Omental fat pad (tissue), 4 donors: ENCODE results near the gene ARMC8. TPM values are rescaled to one million over a fixed set of nuclear protein-coding genes. Genes with fewer than 3 reads are reported as not detected.
A peak's percentile ranks its signal among the peaks of the same experiment; 100 is the strongest.
"Not testable (repeated sequence)": the region's sequence is repeated elsewhere in the genome, so short reads cannot be mapped to it uniquely, and the experiment has no call there.

Experiments used
- ATAC-seq: fragments of 150-250 bp; one replicate; pipeline ENCODE4 v1.9.1; 2016; ENCODE audit warnings: mild to moderate bottlenecking, moderate library complexity; ENCODE audit not compliant: low FRiP score
- DNase-seq: peaks from one replicate; pipeline ENCODE4 v3.0.0-alpha.2; 2019; ENCODE audit warnings: low spot score
- total RNA-seq, 4 donors: library from RNA; depleted of rRNA; stranded (reverse); fragments of >200 nt; gene quantifications; one replicate each; pipeline ENCODE4 v1.1.0, GENCODE V29; 2016
- TF ChIP-seq, protein P1 (sequence below), 3 donors: fragments of 450-650 bp; IDR thresholded peaks; one replicate each; pipeline ENCODE4 v1.5.1; 2016 to 2017; ENCODE audit warnings: antibody characterized with exemption in 3 of 3, mild to moderate bottlenecking in 3 of 3, moderate library complexity in 2 of 3

ARMC8 gene, protein sequence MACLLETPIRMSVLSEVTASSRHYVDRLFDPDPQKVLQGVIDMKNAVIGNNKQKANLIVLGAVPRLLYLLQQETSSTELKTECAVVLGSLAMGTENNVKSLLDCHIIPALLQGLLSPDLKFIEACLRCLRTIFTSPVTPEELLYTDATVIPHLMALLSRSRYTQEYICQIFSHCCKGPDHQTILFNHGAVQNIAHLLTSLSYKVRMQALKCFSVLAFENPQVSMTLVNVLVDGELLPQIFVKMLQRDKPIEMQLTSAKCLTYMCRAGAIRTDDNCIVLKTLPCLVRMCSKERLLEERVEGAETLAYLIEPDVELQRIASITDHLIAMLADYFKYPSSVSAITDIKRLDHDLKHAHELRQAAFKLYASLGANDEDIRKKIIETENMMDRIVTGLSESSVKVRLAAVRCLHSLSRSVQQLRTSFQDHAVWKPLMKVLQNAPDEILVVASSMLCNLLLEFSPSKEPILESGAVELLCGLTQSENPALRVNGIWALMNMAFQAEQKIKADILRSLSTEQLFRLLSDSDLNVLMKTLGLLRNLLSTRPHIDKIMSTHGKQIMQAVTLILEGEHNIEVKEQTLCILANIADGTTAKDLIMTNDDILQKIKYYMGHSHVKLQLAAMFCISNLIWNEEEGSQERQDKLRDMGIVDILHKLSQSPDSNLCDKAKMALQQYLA
- 100 to 1,000 TPM in 2 of 4 donors, 10 to 100 TPM in 2; 61.5 to 121 (median 95.3) TPM for total RNA-seq

DNA sequence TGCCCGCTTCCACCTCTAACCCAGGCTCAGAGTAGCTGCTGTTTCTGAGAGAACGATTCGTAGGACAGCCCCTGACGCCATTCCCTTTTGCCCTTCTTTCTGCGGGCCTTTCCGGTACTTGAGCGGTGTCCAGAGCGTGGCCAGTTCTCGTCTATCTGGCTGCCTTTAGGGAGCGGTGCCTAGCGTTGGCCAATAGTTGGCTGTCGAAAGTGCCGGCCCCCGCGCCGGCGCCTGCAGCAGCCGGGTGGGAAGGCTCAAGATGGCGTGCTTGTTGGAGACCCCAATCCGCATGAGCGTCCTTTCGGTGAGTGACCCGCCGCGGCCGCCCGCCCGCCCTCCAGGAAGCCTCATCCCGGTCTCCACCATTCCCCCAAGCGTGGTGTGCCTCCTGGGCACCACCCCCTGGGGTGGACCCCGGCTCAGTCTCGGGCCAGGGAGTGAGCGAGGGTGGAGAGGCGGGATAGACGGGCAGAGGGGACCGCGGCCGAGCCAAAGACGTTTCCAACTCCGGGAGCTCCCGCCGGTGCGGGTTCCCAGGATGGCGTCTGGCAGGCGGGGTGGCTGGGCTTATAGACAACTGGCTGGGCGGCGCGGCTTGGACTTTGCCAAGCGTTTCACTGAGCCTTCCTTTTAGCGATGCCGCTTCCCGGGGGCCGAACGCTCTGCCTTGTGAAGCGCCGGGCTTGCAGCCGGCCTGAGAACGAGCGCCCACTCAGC lies at the start of gene ARMC8:
Gene ARMC8, plus strand, starts transcription at position 6 of the 717 bp plus-strand sequence. Its CDS starts 254 bp downstream, at position 260.
- peak; percentile 66 for ATAC-seq
- no peak for DNase-seq

DNA sequence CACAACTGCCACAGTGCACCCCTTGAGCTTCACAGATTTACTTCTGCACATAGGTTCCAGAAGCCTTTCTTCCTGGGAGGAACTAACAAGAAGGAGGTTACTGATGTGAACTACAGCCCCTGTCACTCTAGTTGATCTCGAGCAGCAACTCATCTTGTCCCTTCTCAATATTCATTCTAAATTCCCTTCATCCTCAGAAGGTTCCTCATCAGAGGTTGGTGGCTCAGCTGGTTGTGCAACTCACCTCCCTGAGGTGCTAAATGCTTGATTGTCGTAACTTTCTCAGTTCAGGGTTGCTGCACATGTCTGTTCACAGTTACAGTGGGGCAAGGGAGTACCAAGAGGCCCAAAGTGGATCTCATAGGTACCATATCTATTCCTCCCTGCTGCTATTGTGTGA lies 49.2 kb upstream of the ARMC8 start:
- ATAC-seq = no peak
- TF ChIP-seq, protein P1, sequence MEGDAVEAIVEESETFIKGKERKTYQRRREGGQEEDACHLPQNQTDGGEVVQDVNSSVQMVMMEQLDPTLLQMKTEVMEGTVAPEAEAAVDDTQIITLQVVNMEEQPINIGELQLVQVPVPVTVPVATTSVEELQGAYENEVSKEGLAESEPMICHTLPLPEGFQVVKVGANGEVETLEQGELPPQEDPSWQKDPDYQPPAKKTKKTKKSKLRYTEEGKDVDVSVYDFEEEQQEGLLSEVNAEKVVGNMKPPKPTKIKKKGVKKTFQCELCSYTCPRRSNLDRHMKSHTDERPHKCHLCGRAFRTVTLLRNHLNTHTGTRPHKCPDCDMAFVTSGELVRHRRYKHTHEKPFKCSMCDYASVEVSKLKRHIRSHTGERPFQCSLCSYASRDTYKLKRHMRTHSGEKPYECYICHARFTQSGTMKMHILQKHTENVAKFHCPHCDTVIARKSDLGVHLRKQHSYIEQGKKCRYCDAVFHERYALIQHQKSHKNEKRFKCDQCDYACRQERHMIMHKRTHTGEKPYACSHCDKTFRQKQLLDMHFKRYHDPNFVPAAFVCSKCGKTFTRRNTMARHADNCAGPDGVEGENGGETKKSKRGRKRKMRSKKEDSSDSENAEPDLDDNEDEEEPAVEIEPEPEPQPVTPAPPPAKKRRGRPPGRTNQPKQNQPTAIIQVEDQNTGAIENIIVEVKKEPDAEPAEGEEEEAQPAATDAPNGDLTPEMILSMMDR (IDR thresholded peaks at IDR 0.05) = no peak
- DNase-seq = no peak

More for the DNA sequence above, at the start of gene ARMC8:
- TF ChIP-seq, protein P1 (IDR thresholded peaks at IDR 0.05) = no peak

DNA sequence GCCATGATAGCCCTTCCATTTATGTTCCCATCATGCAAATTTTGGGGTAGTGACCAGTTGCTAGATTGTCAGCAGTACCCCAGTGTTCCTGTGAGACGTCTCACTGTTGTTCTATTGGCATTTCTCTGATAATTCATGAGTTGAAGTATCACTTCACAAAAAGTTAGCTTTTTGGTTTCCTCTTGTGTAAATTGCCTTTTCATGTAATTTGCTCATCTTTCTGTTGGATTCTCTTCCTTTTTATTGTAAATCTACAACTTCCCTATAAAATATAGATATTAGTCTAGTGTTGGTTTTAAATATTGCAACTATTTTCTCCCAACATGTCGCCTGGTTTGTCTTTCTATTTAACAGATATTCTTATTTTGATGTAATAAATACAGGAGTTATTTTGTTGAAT lies 47.4 kb upstream of the ARMC8 start:
- no peak for ATAC-seq
- TF ChIP-seq, protein P1 (IDR thresholded peaks at IDR 0.05) = no peak

DNA sequence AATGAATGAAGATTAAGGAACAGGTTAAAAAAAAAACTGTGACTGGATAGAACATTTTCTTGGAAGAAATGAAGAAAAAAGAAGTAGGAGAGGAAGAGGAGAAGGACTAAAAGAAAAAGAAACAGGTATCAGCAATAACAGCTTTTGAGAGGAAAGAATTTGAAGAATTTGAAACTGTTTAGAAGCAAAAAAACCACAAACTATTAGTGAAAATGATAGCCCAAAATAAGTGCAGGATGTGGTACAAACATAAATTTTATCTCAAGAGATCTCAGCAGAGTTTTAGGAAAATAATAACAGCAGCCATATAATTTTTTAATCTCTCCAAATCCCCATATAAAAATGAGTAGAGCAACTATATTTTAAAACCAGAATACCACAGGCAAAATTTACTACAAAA lies 46.2 kb upstream of the ARMC8 start:
- TF ChIP-seq, protein P1 (IDR thresholded peaks at IDR 0.05) = no peak
- ATAC-seq (no peak), DNase-seq (no peak)

More for the DNA sequence above, 47.4 kb upstream of the ARMC8 start:
- no peak for DNase-seq

DNA sequence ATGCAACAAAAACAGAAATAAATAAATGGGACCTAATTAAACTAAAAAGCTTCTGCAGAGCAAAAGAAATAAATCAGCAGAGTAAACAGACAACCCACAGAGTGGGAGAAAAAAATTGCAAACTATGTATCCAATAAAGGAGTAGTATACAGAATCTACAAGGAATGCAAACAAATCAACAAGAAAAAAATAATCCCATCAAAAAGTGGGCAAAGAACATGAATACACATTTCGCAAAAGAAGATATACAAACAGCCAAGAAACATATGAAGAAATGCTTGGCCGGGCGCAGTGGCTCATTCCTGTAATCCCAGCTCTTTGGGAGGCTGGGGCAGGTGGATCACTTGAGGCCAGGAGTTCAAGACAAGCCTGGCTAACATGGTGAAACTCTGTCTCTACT lies 44.9 kb upstream of the ARMC8 start:
- DNase-seq, ATAC-seq: not testable (repeated sequence)

DNA sequence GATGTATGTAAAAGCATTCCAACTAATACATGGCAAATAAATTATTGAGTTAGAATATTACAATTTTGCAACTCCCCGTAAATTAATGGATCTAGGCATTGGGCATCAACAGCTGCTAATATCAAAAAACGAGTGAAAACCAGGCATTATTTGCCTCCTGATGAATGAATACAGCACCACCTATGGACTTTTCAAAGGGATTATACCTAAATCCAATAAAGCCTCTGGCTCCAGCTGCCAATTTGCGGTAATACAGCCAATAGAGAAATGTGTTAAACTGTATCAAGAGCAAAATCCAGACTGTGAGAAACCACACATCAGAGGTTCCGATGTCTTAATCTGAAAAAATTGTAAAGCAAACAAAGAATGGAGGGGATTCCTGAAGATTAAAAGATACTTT lies 38.6 kb upstream of the ARMC8 start:
- DNase-seq = no peak
- ATAC-seq = no peak
- TF ChIP-seq, protein P1 (IDR thresholded peaks at IDR 0.05) = no peak

DNA sequence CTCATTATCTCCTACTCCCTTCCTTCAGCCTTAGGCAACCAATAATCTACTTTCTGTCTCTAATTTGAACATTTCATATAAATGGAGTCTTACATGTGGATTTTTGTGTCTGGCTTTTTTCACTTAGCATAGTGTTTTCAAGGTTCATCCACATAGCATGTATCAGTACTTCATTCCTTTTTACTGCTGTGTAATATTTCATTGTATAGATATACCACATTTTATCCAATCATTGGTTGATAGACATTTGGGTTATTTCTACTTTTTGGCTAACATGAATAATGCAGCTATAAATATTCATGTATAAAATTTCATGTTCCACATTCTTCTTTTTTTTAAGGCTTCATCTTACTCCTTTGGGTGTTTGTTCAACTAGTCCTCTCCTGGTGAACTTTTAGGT lies 32.6 kb upstream of the ARMC8 start:
- ATAC-seq (no peak), DNase-seq (no peak)
- TF ChIP-seq, protein P1 (IDR thresholded peaks at IDR 0.05) = no peak
